KMS-11 (cell line): ENCODE results near the gene FUZ.
"Not testable (repeated sequence)": the region's sequence is repeated elsewhere in the genome, so short reads cannot be mapped to it uniquely, and the experiment has no call there.

Experiments
- H2AFZ ChIP-seq: fragments of 200-600 bp; sonication (generic); 2 replicates; pipeline ENCODE4 v1.6.1; 2016; ENCODE audit warnings: antibody characterized with exemption, mixed run types, low read depth
- H3K27ac ChIP-seq: fragments of 200-600 bp; sonication (generic); 2 replicates; pipeline ENCODE4 v1.6.1; 2016; ENCODE audit warnings: mild to moderate bottlenecking, mixed run types
- H3K27me3 ChIP-seq: fragments of 200-600 bp; sonication (generic); 2 replicates; pipeline ENCODE4 v1.6.1; 2017; ENCODE audit warnings: mild to moderate bottlenecking, low read depth, mixed run types, moderate library complexity; ENCODE audit not compliant: insufficient read depth
- H3K36me3 ChIP-seq: fragments of 200-600 bp; sonication (generic); 2 replicates; pipeline ENCODE4 v1.6.1; 2017; ENCODE audit warnings: mild to moderate bottlenecking, mixed run types; ENCODE audit not compliant: insufficient read depth
- H3K4me1 ChIP-seq: fragments of 200-600 bp; sonication (generic); 2 replicates; pipeline ENCODE4 v1.6.1; 2016; ENCODE audit warnings: mild to moderate bottlenecking, low read depth, mixed run types; ENCODE audit not compliant: poor library complexity, severe bottlenecking
- H3K4me2 ChIP-seq: fragments of 200-600 bp; sonication (generic); 2 replicates; pipeline ENCODE4 v1.7.0; 2016; ENCODE audit warnings: mild to moderate bottlenecking, mixed run types
- H3K4me3 ChIP-seq: fragments of 200-600 bp; sonication (generic); IDR thresholded peaks from 2 replicates; pipeline ENCODE4 v1.6.1; 2017; ENCODE audit warnings: low read depth, low read length, mixed read lengths; ENCODE audit not compliant: insufficient read depth
- H3K79me2 ChIP-seq: fragments of 200-600 bp; sonication (generic); 2 replicates; pipeline ENCODE4 v1.6.1; 2016; ENCODE audit warnings: low read depth, mixed run types; ENCODE audit not compliant: insufficient read depth
- H3K9ac ChIP-seq: fragments of 200-600 bp; sonication (generic); 2 replicates; pipeline ENCODE4 v1.6.1; 2016; ENCODE audit warnings: mild to moderate bottlenecking, mixed run types
- H4K20me1 ChIP-seq: fragments of 200-600 bp; sonication (generic); 2 replicates; pipeline ENCODE4 v1.6.1; 2016; ENCODE audit warnings: mild to moderate bottlenecking, mixed run types; ENCODE audit not compliant: insufficient read depth
- CTCF ChIP-seq: fragments of 200-600 bp; sonication (generic); conservative IDR thresholded peaks from 2 replicates; pipeline ENCODE4 v1.6.1; 2017; ENCODE audit warnings: low read depth, mild to moderate bottlenecking, antibody characterized with exemption, low read length, moderate library complexity, mixed read lengths

The FUZ gene

GRCh38 chr19:49823472-49823871 lies 10.4 kb upstream of the FUZ start:
- Histone ChIP-seq H3K36me3 (no peaks in the 10 kb centered on the region), H2AFZ (no peak overlapping the region), H3K9ac (no peak overlapping the region), H3K27ac (no peak overlapping the region), H4K20me1 (no peaks in the 10 kb centered on the region), H3K4me1 (peaks cover 16% of the 10 kb centered on the region), H3K4me2 (no peak overlapping the region), H3K79me2 (peaks cover 59% of the 10 kb centered on the region), H3K27me3 (no peaks in the 10 kb centered on the region), H3K4me3 (no peak overlapping the region)
- TF ChIP-seq CTCF = no peak

GRCh38 chr19:49820125-49820524 lies 7.0 kb upstream of the FUZ start:
- Histone ChIP-seq H3K4me3 (no peak overlapping the region), H4K20me1 (no peaks in the 10 kb centered on the region), H3K27me3 (no peaks in the 10 kb centered on the region), H2AFZ (no peak overlapping the region), H3K4me2 (no peak overlapping the region), H3K9ac (no peak overlapping the region), H3K4me1 (peaks cover 23% of the 10 kb centered on the region), H3K36me3 (no peaks in the 10 kb centered on the region), H3K27ac (no peak overlapping the region), H3K79me2 (peaks cover 51% of the 10 kb centered on the region)
- TF ChIP-seq CTCF = no peak

- peaks cover 46% of the 10 kb centered on the region for H3K79me2 ChIP-seq
- not testable (repeated sequence) for H3K27me3 ChIP-seq, H3K4me3 ChIP-seq, H4K20me1 ChIP-seq, H3K27ac ChIP-seq, H3K36me3 ChIP-seq, H2AFZ ChIP-seq
- H3K4me2 ChIP-seq = peak overlapping the region; percentile 91
- peaks cover 21% of the 10 kb centered on the region for H3K4me1 ChIP-seq
- H3K9ac ChIP-seq = peak overlapping the region; percentile 73; the same call in 1 of the 2 replicates
These were observed 6.5 kb upstream of the FUZ start for GRCh38 chr19:49819452-49820115.

- Histone ChIP-seq H4K20me1 (no peaks in the 10 kb centered on the region), H3K9ac (peak overlapping the region; percentile 73), H2AFZ (peak overlapping the region; percentile 95; the same call in 1 of the 2 replicates), H3K4me1 (peaks cover 28% of the 10 kb centered on the region), H3K79me2 (peaks cover 42% of the 10 kb centered on the region), H3K27me3 (no peaks in the 10 kb centered on the region), H3K36me3 (no peaks in the 10 kb centered on the region), H3K27ac (peak overlapping the region; percentile 88), H3K4me2 (peak overlapping the region; percentile 91), H3K4me3 (peak overlapping the region; percentile 39)
- TF ChIP-seq CTCF = no peak
These were observed 5.7 kb upstream of the FUZ start for GRCh38 chr19:49818649-49819370.
